Chondrocyte (in vitro differentiated cells): ENCODE measurements around the gene SYT6. TPM values are rescaled to one million over a fixed set of nuclear protein-coding genes. Genes with fewer than 3 reads are reported as not detected.
"Not testable (repeated sequence)": the region's sequence is repeated elsewhere in the genome, so short reads cannot be mapped to it uniquely, and the experiment has no call there.

ENCODE experiments used
- DNase-seq: peaks from one replicate; pipeline ENCODE4 v3.0.0; 2021; ENCODE audit warnings: mixed read lengths, low spot score
- H3K27ac Mint-ChIP-seq: one replicate; pipeline ENCODE4 v1.8.0; 2021; ENCODE audit warnings: mild to moderate bottlenecking, moderate library complexity, mixed read lengths; ENCODE audit not compliant: unreplicated experiment
- H3K27me3 Mint-ChIP-seq: 2 replicates; pipeline ENCODE4 v1.8.0; 2021; ENCODE audit warnings: low read depth, mixed read lengths
- H3K36me3 Mint-ChIP-seq: 2 replicates; pipeline ENCODE4 v1.8.0; 2021; ENCODE audit warnings: low read depth, mixed read lengths
- H3K4me1 Mint-ChIP-seq: 2 replicates; pipeline ENCODE4 v1.8.0; 2021; ENCODE audit warnings: low read depth, mild to moderate bottlenecking, mixed read lengths
- H3K4me3 Mint-ChIP-seq: one replicate; pipeline ENCODE4 v1.8.0; 2021; ENCODE audit warnings: mild to moderate bottlenecking, moderate library complexity, mixed read lengths; ENCODE audit not compliant: unreplicated experiment
- H3K9me3 Mint-ChIP-seq: 2 replicates; pipeline ENCODE4 v1.8.0; 2021; ENCODE audit warnings: low read depth, mixed read lengths
- total RNA-seq: library from RNA; stranded (reverse); gene quantifications from 3 replicates; pipeline ENCODE4 v1.2.1, GENCODE V29; 2021
- TF ChIP-seq, protein P1 (sequence below): fragments of 200-600 bp; sonication (generic); IDR thresholded peaks from 2 replicates; pipeline ENCODE4 v1.5.0; 2021; ENCODE audit warnings: antibody characterized with exemption, mild to moderate bottlenecking, moderate library complexity

SYT6 gene
- total RNA-seq, 1 donor from 2014 or later: not detected

DNA sequence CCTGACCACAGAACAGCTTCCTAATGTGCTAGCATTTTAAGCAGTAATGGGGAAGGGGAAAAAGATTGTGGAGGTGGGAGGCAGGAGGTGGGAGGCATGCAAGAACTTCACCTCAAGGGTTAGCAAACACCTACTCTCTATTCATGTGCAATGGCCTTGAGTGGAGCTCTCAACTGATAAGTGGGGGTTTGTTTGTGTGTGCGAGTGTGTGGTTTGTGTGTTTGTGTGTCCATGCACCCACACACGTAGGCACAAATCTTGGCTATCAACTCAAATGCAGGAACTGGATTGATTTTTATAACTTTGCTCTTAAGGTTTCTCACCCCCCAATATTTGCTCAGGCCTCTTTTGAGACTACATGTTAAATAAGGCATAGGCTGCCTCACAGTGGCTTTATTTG lies 78.6 kb downstream of the SYT6 start:
- Mint-ChIP-seq H3K4me1 (no peaks in the 10 kb centered on the region), H3K4me3 (no peak overlapping the region), H3K27me3 (peaks cover 8% of the 10 kb centered on the region), H3K9me3 (peaks cover 27% of the 10 kb centered on the region), H3K36me3 (no peaks in the 10 kb centered on the region), H3K27ac (no peak overlapping the region)
- DNase-seq: no peak
- TF ChIP-seq, protein P1, sequence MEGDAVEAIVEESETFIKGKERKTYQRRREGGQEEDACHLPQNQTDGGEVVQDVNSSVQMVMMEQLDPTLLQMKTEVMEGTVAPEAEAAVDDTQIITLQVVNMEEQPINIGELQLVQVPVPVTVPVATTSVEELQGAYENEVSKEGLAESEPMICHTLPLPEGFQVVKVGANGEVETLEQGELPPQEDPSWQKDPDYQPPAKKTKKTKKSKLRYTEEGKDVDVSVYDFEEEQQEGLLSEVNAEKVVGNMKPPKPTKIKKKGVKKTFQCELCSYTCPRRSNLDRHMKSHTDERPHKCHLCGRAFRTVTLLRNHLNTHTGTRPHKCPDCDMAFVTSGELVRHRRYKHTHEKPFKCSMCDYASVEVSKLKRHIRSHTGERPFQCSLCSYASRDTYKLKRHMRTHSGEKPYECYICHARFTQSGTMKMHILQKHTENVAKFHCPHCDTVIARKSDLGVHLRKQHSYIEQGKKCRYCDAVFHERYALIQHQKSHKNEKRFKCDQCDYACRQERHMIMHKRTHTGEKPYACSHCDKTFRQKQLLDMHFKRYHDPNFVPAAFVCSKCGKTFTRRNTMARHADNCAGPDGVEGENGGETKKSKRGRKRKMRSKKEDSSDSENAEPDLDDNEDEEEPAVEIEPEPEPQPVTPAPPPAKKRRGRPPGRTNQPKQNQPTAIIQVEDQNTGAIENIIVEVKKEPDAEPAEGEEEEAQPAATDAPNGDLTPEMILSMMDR: no peak

GRCh38 chr1:114072246-114072645 lies 81.4 kb downstream of the SYT6 start:
- TF ChIP-seq, protein P1: no peak
- Mint-ChIP-seq H3K36me3 (no peaks in the 10 kb centered on the region), H3K4me1 (no peaks in the 10 kb centered on the region), H3K27me3 (peaks cover 8% of the 10 kb centered on the region), H3K27ac (no peak overlapping the region), H3K9me3 (peaks cover 27% of the 10 kb centered on the region), H3K4me3 (no peak overlapping the region)
- DNase-seq: no peak

GRCh38 chr1:114069762-114070161 lies 83.9 kb downstream of the SYT6 start:
- not testable (repeated sequence) for H3K36me3 Mint-ChIP-seq

DNA sequence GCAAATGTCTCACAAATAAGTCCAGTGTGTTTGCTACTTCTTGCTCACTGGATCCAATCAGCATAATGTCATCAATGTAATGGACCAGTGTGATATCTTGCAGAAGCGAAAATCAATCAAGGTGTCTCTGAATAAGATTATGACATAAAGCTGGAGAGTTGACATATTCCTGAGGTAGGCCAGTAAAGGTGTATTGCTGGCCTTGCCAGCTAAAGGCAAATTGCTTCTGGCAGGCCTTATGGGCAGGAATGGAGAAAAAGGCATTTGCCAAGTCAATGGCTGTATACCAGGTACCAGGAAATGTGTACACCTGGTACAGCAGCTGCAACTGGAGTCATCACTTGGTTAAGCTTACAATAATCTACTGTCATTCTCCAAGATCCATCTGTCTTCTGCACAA lies 85.0 kb downstream of the SYT6 start:
- not testable (repeated sequence) for H3K36me3 Mint-ChIP-seq, DNase-seq, H3K27ac Mint-ChIP-seq, H3K27me3 Mint-ChIP-seq, H3K4me3 Mint-ChIP-seq, H3K4me1 Mint-ChIP-seq
- H3K9me3 Mint-ChIP-seq: peaks cover 23% of the 10 kb centered on the region

More at GRCh38 chr1:114069762-114070161, 83.9 kb downstream of the SYT6 start:
- not testable (repeated sequence) for H3K27ac Mint-ChIP-seq, H3K27me3 Mint-ChIP-seq, H3K4me1 Mint-ChIP-seq, H3K4me3 Mint-ChIP-seq, DNase-seq
- peaks cover 27% of the 10 kb centered on the region for H3K9me3 Mint-ChIP-seq

DNA sequence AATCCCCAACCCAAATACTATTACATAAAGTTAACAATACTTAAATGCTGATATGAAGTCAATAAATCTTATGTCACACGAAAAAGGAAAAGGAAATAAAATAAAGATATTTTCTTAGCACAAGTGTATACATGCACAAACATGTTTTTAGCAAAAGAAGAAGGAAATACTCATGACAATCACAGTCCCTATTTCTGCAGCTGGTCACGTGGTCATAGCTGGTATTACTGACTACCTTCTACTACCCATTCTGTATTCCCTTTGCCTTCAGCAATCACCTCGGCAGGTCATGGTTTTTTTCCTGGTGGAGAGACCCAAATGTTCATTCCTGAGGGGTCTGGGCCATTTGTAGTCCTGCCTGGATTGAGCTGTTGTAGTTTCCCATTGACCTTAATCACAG lies 88.0 kb downstream of the SYT6 start:
- not testable (repeated sequence) for H3K27me3 Mint-ChIP-seq, H3K9me3 Mint-ChIP-seq, DNase-seq, H3K4me3 Mint-ChIP-seq, H3K27ac Mint-ChIP-seq, H3K36me3 Mint-ChIP-seq, H3K4me1 Mint-ChIP-seq

DNA sequence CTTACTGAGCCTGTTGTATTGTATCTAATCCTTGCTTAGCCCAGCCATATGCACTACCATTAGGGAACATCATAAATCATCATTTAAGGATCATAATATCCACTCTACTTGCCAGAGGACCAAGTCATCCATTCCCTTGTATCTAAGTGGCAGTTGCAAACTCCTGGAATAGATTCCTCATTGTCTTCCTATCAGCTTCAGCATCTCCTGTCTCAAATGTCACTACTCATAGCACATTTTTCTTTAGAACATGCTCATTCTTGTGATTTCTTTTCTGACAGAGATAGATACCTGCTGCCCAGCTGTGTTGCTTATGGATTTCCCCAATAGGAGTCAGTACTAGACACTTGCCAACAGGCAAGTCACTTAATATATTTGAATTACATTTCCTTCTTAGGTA lies 90.1 kb downstream of the SYT6 start:
- H3K27ac Mint-ChIP-seq: no peak overlapping the region
- H3K27me3 Mint-ChIP-seq: peaks cover 6% of the 10 kb centered on the region
- TF ChIP-seq, protein P1: no peak
- DNase-seq: no peak
- no peaks in the 10 kb centered on the region for H3K4me1 Mint-ChIP-seq
- H3K9me3 Mint-ChIP-seq: no peaks in the 10 kb centered on the region
- no peaks in the 10 kb centered on the region for H3K36me3 Mint-ChIP-seq
- no peak overlapping the region for H3K4me3 Mint-ChIP-seq

GRCh38 chr1:114062477-114063099 lies 91.1 kb downstream of the SYT6 start:
- Mint-ChIP-seq H3K4me1 (no peaks in the 10 kb centered on the region), H3K4me3 (no peak overlapping the region), H3K27me3 (peaks cover 6% of the 10 kb centered on the region), H3K36me3 (no peaks in the 10 kb centered on the region), H3K9me3 (peaks cover under 1% of the 10 kb centered on the region), H3K27ac (no peak overlapping the region)
- TF ChIP-seq, protein P1: no peak
- DNase-seq: no peak
